Camera-type eye (tissue), 1 donor: ENCODE data around the gene RELT. TPM values are rescaled to one million over a fixed set of nuclear protein-coding genes. Genes with fewer than 3 reads are reported as not detected.

Experiments used
- total RNA-seq: library from RNA; depleted of rRNA; stranded (reverse); fragments of >200 nt; gene quantifications from one replicate; pipeline ENCODE4 v1.2.3, GENCODE V29; 2014

Gene RELT, protein sequence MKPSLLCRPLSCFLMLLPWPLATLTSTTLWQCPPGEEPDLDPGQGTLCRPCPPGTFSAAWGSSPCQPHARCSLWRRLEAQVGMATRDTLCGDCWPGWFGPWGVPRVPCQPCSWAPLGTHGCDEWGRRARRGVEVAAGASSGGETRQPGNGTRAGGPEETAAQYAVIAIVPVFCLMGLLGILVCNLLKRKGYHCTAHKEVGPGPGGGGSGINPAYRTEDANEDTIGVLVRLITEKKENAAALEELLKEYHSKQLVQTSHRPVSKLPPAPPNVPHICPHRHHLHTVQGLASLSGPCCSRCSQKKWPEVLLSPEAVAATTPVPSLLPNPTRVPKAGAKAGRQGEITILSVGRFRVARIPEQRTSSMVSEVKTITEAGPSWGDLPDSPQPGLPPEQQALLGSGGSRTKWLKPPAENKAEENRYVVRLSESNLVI
- 3.7 TPM for total RNA-seq

DNA sequence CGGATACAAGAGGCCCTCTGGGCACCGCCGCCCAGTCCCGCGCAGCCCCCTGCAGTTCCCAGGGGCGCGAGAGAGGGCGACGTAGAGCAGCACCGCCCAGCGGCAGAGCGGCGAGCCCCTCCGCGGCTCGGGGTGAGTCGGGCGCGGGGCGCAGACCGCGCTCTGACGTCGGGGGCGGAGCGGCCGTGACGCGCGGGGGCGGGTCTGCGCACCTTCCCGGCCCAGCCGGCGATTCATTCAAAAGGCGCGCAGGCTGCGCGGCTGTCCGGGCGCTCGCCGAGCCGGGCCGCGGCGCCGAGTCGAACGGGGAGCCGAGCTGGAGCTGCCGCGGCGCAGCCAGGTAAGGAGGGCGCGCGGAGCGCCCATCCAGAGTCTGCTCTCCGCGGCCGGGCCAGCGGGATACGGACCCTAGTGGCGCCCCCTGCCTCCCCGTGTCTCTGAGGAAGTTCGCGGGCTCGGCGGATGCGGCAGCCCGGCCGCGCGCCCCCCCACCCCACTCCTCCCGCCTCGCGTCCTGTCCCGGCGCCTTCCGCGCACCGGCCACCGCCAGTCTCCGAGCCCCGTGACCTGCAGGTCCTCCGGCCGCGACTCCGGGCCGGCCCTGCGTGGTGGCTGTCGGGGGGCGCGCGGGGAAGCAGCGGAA lies at the start of gene RELT:
TSS of gene RELT (plus strand) at position 240 of the 643 bp plus-strand sequence. CDS start 12,738 bp downstream, outside the sequence.

Other genes with a start within 250 kb of the RELT start
- gene FCHSD2, start 234.1 kb upstream of the RELT start, total RNA-seq = 46.3 TPM
- 3.8 TPM for gene P2RY2, start 158.1 kb upstream of the RELT start, total RNA-seq
- 0.44 TPM for gene P2RY6, start 104.1 kb upstream of the RELT start, total RNA-seq
- gene ARHGEF17, start 68.1 kb upstream of the RELT start, total RNA-seq = 60.8 TPM
- 70.3 TPM for gene FAM168A, start 221.7 kb downstream of the RELT start, total RNA-seq